T47D (cell line): ENCODE measurements around the gene CTNNBL1.
A peak's percentile ranks its signal among the peaks of the same experiment; 100 is the strongest.

ENCODE experiments used
- DNase-seq, 2 experiments: peaks; one replicate each; pipeline versions ENCODE4 v3.0.0 to v3.0.0-alpha.2; 2011 to 2012; ENCODE audit warnings: low read depth in 1 of 2, low spot score in 1 of 2
- JUND ChIP-seq: IDR thresholded peaks from 2 replicates; pipeline ENCODE4 v1.6.1; 2012; ENCODE audit warnings: low read depth
- in situ Hi-C: cut with HindIII; loops from 2 replicates; pipeline ENCODE4 v1.10.0; 2016; ENCODE audit warnings: low sequenced_read_pairs, low pct_unique_long_range_greater_than_20kb

The CTNNBL1 gene

GRCh38 chr20:37907677-37908401 lies 214.0 kb downstream of the CTNNBL1 start:
- TF ChIP-seq JUND = no peak
- DNase-seq = peak; percentile 57 to 77
- in situ Hi-C loops = no loop called here

- TF ChIP-seq JUND = no peak
- no peak for DNase-seq
- in situ Hi-C loops = no loop called here
These were observed 217.4 kb downstream of the CTNNBL1 start for GRCh38 chr20:37911261-37911660.

- TF ChIP-seq JUND = no peak
- in situ Hi-C loops = no loop called here
- DNase-seq = no peak
These were observed 218.0 kb downstream of the CTNNBL1 start for GRCh38 chr20:37911838-37912281.

GRCh38 chr20:37912874-37913273 lies 219.0 kb downstream of the CTNNBL1 start:
- no peak for TF ChIP-seq JUND

GRCh38 chr20:37913567-37914366 lies 219.9 kb downstream of the CTNNBL1 start:
- no peak for DNase-seq
- no peak for TF ChIP-seq JUND
- in situ Hi-C loops = no loop called here

More at GRCh38 chr20:37912874-37913273, 219.0 kb downstream of the CTNNBL1 start:
- no peak for DNase-seq
- in situ Hi-C loops = no loop called here

GRCh38 chr20:37914367-37914671 lies 220.5 kb downstream of the CTNNBL1 start:
- in situ Hi-C loops = no loop called here
- no peak for TF ChIP-seq JUND
- no peak for DNase-seq

- in situ Hi-C loops = no loop called here
- TF ChIP-seq JUND = no peak
- no peak for DNase-seq
These were observed 221.0 kb downstream of the CTNNBL1 start for GRCh38 chr20:37914672-37915433.

GRCh38 chr20:37915434-37915787 lies 221.6 kb downstream of the CTNNBL1 start:
- in situ Hi-C loops = no loop called here
- TF ChIP-seq JUND = no peak
- no peak for DNase-seq

- in situ Hi-C loops = no loop called here
- DNase-seq = no peak
- no peak for TF ChIP-seq JUND
These were observed 222.2 kb downstream of the CTNNBL1 start for GRCh38 chr20:37915800-37916570.

- in situ Hi-C loops = no loop called here
- no peak for TF ChIP-seq JUND
- DNase-seq = no peak
These were observed 223.6 kb downstream of the CTNNBL1 start for GRCh38 chr20:37917461-37917860.

- in situ Hi-C loops = no loop called here
- no peak for DNase-seq
- no peak for TF ChIP-seq JUND
These were observed 224.2 kb downstream of the CTNNBL1 start for GRCh38 chr20:37918035-37918434.

GRCh38 chr20:37919389-37920040 lies 225.7 kb downstream of the CTNNBL1 start:
- in situ Hi-C loops = no loop called here
- DNase-seq = no peak
- no peak for TF ChIP-seq JUND
